ENCODE results near the gene S100A3. TPM values are rescaled to one million over a fixed set of nuclear protein-coding genes. Genes with fewer than 3 reads are reported as not detected.

S100A3 gene
- total and polyA plus RNA-seq, 2 of the 8 experiments (the other 6 are each of a cell fraction or from before 2014, with no cell fraction given): 0.26 to 0.47 TPM

DNA sequence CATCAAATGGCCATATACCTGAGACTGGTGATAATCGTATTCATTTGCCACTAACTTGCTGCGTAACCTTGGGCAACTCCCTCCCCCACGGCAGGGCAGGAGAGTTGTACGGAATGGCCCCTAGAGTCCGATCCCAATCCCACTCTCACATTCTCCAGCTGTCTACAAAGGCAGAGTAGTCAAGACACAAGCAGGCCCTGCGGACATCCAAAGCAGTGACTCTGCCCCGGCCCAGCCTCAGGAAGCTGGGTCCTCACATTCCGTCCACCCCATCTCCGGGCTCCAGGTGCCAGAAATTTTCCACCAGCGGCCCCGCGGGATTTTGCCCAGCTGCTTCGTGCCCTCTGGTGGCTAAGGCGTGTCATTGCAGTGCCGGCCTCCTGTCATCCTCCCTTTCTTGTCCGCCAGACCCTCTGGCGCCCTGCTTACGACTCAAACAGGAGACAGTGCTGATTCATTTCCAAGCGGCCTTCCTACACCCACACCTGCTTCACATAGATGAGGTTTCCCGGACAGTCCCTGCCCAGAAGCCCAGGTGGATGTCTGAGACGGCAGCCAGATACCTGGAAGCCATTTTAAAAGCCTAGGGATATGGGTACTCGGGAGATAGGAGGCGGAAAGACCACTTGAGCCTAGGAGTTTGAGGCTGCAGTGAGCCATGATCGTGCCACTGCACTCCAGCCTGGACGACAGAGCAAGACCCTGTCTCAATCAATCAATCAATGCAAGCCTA lies 19.5 kb upstream of the S100A3 start (continued):
- TF ChIP-seq RNF2 (IDR thresholded peaks at IDR 0.05; ENCODE audit: borderline replicate concordance, low read depth, low read length, missing control alignments, poor library complexity, severe bottlenecking) (no peak), CHD2 (IDR thresholded peaks at IDR 0.05; ENCODE audit: low read length) (0 out of 2 replicates have a peak, but pooled peaks have one; percentile 8), TEAD4 (IDR thresholded peaks at IDR 0.05; ENCODE audit: low read depth, low read length) (0 out of 2 replicates have a peak, but pooled peaks have one; percentile 35), SUZ12 (IDR thresholded peaks at IDR 0.05; ENCODE audit: low read length) (no peak), JUND (IDR thresholded peaks at IDR 0.05; ENCODE audit: low read length) (0 out of 2 replicates have a peak, but pooled peaks have one; percentile 44), RXRA (IDR thresholded peaks at IDR 0.05; ENCODE audit: insufficient read depth, low read depth, low read length) (no peak), CEBPB (IDR thresholded peaks at IDR 0.05; ENCODE audit: low read depth, low read length) (no peak), NRF1 (IDR thresholded peaks at IDR 0.05; ENCODE audit: low read depth, low read length) (no peak), SP4 (IDR thresholded peaks at IDR 0.05; ENCODE audit: low read length) (no peak), RAD21 (IDR thresholded peaks at IDR 0.05 in 1 of 2, conservative IDR thresholded peaks at IDR 0.05 in 1 of 2; ENCODE audit: low read depth in 2 of 2, low read length in 2 of 2) (peak; percentile 95 to 97), EZH2 (IDR thresholded peaks at IDR 0.05; ENCODE audit: low read depth, low read length, severe bottlenecking) (no peak), MAFK (IDR thresholded peaks at IDR 0.05; ENCODE audit: low read depth, low read length) (peak; percentile 36; the same call in 1 of the 2 replicates), KDM1A (IDR thresholded peaks at IDR 0.05; ENCODE audit: borderline replicate concordance, low read length) (no peak), TAF1 (IDR thresholded peaks at IDR 0.05; ENCODE audit: low read depth, low read length) (peak; percentile 61; the same call in 1 of the 2 replicates), RFX5 (IDR thresholded peaks at IDR 0.05; ENCODE audit: borderline replicate concordance, low read depth, low read length) (no peak), SRF (IDR thresholded peaks at IDR 0.05; ENCODE audit: low read depth, low read length) (peak; percentile 6; the same call in 1 of the 2 replicates)
- TF ChIP-seq, protein P1, sequence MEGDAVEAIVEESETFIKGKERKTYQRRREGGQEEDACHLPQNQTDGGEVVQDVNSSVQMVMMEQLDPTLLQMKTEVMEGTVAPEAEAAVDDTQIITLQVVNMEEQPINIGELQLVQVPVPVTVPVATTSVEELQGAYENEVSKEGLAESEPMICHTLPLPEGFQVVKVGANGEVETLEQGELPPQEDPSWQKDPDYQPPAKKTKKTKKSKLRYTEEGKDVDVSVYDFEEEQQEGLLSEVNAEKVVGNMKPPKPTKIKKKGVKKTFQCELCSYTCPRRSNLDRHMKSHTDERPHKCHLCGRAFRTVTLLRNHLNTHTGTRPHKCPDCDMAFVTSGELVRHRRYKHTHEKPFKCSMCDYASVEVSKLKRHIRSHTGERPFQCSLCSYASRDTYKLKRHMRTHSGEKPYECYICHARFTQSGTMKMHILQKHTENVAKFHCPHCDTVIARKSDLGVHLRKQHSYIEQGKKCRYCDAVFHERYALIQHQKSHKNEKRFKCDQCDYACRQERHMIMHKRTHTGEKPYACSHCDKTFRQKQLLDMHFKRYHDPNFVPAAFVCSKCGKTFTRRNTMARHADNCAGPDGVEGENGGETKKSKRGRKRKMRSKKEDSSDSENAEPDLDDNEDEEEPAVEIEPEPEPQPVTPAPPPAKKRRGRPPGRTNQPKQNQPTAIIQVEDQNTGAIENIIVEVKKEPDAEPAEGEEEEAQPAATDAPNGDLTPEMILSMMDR (IDR thresholded peaks at IDR 0.05; ENCODE audit: control extremely low read depth in 1 of 3, insufficient read depth in 1 of 3, low read depth in 1 of 3, low read length in 3 of 3): peak; percentile 92 to 98 (median 97)
- TF ChIP-seq, protein P2, sequence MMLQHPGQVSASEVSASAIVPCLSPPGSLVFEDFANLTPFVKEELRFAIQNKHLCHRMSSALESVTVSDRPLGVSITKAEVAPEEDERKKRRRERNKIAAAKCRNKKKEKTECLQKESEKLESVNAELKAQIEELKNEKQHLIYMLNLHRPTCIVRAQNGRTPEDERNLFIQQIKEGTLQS (IDR thresholded peaks at IDR 0.05; ENCODE audit: insufficient read depth, low read depth, low read length): 0 out of 2 replicates have a peak, but pooled peaks have one; percentile 54
- TF ChIP-seq, protein P3, sequence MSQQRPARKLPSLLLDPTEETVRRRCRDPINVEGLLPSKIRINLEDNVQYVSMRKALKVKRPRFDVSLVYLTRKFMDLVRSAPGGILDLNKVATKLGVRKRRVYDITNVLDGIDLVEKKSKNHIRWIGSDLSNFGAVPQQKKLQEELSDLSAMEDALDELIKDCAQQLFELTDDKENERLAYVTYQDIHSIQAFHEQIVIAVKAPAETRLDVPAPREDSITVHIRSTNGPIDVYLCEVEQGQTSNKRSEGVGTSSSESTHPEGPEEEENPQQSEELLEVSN (IDR thresholded peaks at IDR 0.05): peak; percentile 32

Data from H1 (cell line).